Measurements from ENCODE around the gene SLC39A13. TPM values are rescaled to one million over a fixed set of nuclear protein-coding genes. Genes with fewer than 3 reads are reported as not detected.

The SLC39A13 gene
- total RNA-seq, 1 donor from 2014 or later: 124 TPM

- DNase-seq (ENCODE audit: low read depth): peak; percentile 30
Observed at GRCh38 chr11:47400768-47401279, 7.6 kb upstream of the SLC39A13 start.

GRCh38 chr11:47403135-47403534 lies 5.3 kb upstream of the SLC39A13 start:
- DNase-seq (ENCODE audit: low read depth): no peak

- no peak for DNase-seq (ENCODE audit: low read depth)
Observed at GRCh38 chr11:47403571-47403970, 4.8 kb upstream of the SLC39A13 start.

- DNase-seq (ENCODE audit: low read depth): no peak
Observed at GRCh38 chr11:47406896-47407745, 1.3 kb upstream of the SLC39A13 start.

- DNase-seq (ENCODE audit: low read depth): peak; percentile 78
Observed at GRCh38 chr11:47408598-47409439, 429 bp downstream of the SLC39A13 start.

- DNase-seq (ENCODE audit: low read depth): no peak
Observed at GRCh38 chr11:47409440-47410369, 1.3 kb downstream of the SLC39A13 start.

- no peak for DNase-seq (ENCODE audit: low read depth)
Observed at GRCh38 chr11:47410370-47411264, 2.2 kb downstream of the SLC39A13 start.

- DNase-seq (ENCODE audit: low read depth): peak; percentile 79
Observed at GRCh38 chr11:47411884-47412746, 3.7 kb downstream of the SLC39A13 start.

GRCh38 chr11:47413351-47413750 lies 5.0 kb downstream of the SLC39A13 start:
- no peak for DNase-seq (ENCODE audit: low read depth)

GRCh38 chr11:47413908-47414684 lies 5.7 kb downstream of the SLC39A13 start:
- DNase-seq (ENCODE audit: low read depth): peak; percentile 87

- no peak for DNase-seq (ENCODE audit: low read depth)
Observed at GRCh38 chr11:47414685-47415070, 6.3 kb downstream of the SLC39A13 start.

- DNase-seq (ENCODE audit: low read depth): peak; percentile 61
Observed at GRCh38 chr11:47415091-47415854, 6.9 kb downstream of the SLC39A13 start.

- DNase-seq (ENCODE audit: low read depth): peak; percentile 96
Observed at GRCh38 chr11:47415949-47416472, 7.6 kb downstream of the SLC39A13 start.

- no peak for DNase-seq (ENCODE audit: low read depth)
Observed at GRCh38 chr11:47417712-47418111, 9.3 kb downstream of the SLC39A13 start.

- DNase-seq (ENCODE audit: low read depth): no peak
Observed at GRCh38 chr11:47418454-47419259, 10.3 kb downstream of the SLC39A13 start.

GRCh38 chr11:47425611-47426010 lies 17.2 kb downstream of the SLC39A13 start:
- no peak for DNase-seq (ENCODE audit: low read depth)
